Left ventricle myocardium inferior (tissue), 1 donor: ENCODE results near the gene SLC19A3. TPM values are rescaled to one million over a fixed set of nuclear protein-coding genes. Genes with fewer than 3 reads are reported as not detected.

Source experiments
- DNase-seq: peaks from one replicate; pipeline ENCODE4 v3.0.0-alpha.2; 2020
- H3K27ac ChIP-seq: fragments of 200-600 bp; replicated peaks from 2 replicates; pipeline ENCODE4 v1.8.0; 2021
- H3K27me3 ChIP-seq: fragments of 200-600 bp; 2 replicates; pipeline ENCODE4 v1.8.0; 2021; ENCODE audit warnings: low read depth
- H3K36me3 ChIP-seq: fragments of 200-600 bp; 2 replicates; pipeline ENCODE4 v1.8.0; 2021
- H3K4me1 ChIP-seq: fragments of 200-600 bp; 2 replicates; pipeline ENCODE4 v1.8.0; 2021
- H3K4me3 ChIP-seq: fragments of 200-600 bp; 2 replicates; pipeline ENCODE4 v1.8.0; 2021; ENCODE audit warnings: mild to moderate bottlenecking, moderate library complexity
- H3K9me3 ChIP-seq: fragments of 200-600 bp; replicated peaks from 2 replicates; pipeline ENCODE4 v1.8.0; 2021
- intact Hi-C: fragments of 100-400 bp; cut with micrococcal nuclease; formaldehyde crosslinking; loops from one replicate; pipeline ENCODE4 v1.11.0; 2022
- total RNA-seq: library from RNA; stranded (reverse); fragmentation: NEBNext Ultra II Directional; extraction: Animal tissue kit (Norgen Biotek cat#: 25700); gene quantifications from one replicate; pipeline ENCODE4 v1.2.1, GENCODE V29; 2021
- TF ChIP-seq, protein P1 (sequence below): fragments of 200-600 bp; IDR thresholded peaks from 2 replicates; pipeline ENCODE4 v1.8.0; 2021; ENCODE audit warnings: antibody characterized with exemption, mild to moderate bottlenecking, borderline replicate concordance
- donor health status: DM: no; HTN: yes; CAD: no; lungs with severe emphysema.

The SLC19A3 gene
- total RNA-seq, 1 donor from 2014 or later = 0.74 TPM

GRCh38 chr2:227653419-227653818, 64.4 kb downstream of the SLC19A3 start:
- H3K27me3 ChIP-seq = peaks cover 13% of the 10 kb centered on the region
- intact Hi-C loops = no loop called here
- TF ChIP-seq, protein P1, sequence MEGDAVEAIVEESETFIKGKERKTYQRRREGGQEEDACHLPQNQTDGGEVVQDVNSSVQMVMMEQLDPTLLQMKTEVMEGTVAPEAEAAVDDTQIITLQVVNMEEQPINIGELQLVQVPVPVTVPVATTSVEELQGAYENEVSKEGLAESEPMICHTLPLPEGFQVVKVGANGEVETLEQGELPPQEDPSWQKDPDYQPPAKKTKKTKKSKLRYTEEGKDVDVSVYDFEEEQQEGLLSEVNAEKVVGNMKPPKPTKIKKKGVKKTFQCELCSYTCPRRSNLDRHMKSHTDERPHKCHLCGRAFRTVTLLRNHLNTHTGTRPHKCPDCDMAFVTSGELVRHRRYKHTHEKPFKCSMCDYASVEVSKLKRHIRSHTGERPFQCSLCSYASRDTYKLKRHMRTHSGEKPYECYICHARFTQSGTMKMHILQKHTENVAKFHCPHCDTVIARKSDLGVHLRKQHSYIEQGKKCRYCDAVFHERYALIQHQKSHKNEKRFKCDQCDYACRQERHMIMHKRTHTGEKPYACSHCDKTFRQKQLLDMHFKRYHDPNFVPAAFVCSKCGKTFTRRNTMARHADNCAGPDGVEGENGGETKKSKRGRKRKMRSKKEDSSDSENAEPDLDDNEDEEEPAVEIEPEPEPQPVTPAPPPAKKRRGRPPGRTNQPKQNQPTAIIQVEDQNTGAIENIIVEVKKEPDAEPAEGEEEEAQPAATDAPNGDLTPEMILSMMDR = no peak
- no peaks in the 10 kb centered on the region for H3K36me3 ChIP-seq
- no peaks in the 10 kb centered on the region for H3K9me3 ChIP-seq
- no peak overlapping the region for H3K4me3 ChIP-seq
- DNase-seq = no peak
- no peak overlapping the region for H3K27ac ChIP-seq
- H3K4me1 ChIP-seq = no peaks in the 10 kb centered on the region

GRCh38 chr2:227643990-227644551, 73.8 kb downstream of the SLC19A3 start:
- DNase-seq = no peak
- no peaks in the 10 kb centered on the region for H3K36me3 ChIP-seq
- peaks cover 11% of the 10 kb centered on the region for H3K27me3 ChIP-seq
- H3K4me1 ChIP-seq = no peaks in the 10 kb centered on the region
- H3K9me3 ChIP-seq = no peaks in the 10 kb centered on the region
- no peak overlapping the region for H3K27ac ChIP-seq
- TF ChIP-seq, protein P1 = no peak
- H3K4me3 ChIP-seq = no peak overlapping the region
- intact Hi-C loops = no loop called here

- Histone ChIP-seq H3K27me3 (peaks cover 6% of the 10 kb centered on the region), H3K36me3 (no peaks in the 10 kb centered on the region), H3K27ac (no peak overlapping the region), H3K4me1 (no peaks in the 10 kb centered on the region), H3K4me3 (no peak overlapping the region), H3K9me3 (no peaks in the 10 kb centered on the region)
- intact Hi-C loops = no loop called here
- no peak for DNase-seq
- TF ChIP-seq, protein P1 = no peak
Measured at GRCh38 chr2:227642656-227643055, 75.2 kb downstream of the SLC19A3 start.

DNA sequence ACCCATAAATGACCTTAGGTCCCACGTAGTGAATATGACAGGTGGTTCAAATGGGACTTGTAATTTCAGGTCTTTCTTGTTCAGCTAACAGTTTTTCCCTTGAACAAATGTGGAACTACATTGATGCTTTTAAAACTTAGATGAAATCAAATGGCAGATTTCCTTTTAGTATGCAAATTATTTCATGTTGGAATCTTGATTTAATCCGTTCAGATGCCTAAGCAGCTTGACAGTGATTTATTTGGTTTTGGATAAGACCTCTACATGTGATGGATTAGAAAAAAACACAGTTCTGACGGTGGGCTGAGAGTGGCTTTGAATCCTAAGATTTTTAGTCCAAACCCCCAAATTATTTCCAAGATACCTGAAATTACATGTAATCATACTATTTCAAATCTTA, 83.6 kb downstream of the SLC19A3 start:
- H3K27ac ChIP-seq = no peak overlapping the region
- no peaks in the 10 kb centered on the region for H3K36me3 ChIP-seq
- peaks cover 8% of the 10 kb centered on the region for H3K27me3 ChIP-seq
- H3K9me3 ChIP-seq = no peaks in the 10 kb centered on the region
- H3K4me1 ChIP-seq = no peaks in the 10 kb centered on the region
- no peak for DNase-seq
- TF ChIP-seq, protein P1 = no peak
- intact Hi-C loops = no loop called here
- H3K4me3 ChIP-seq = no peak overlapping the region

Other genes starting within 250 kb of the SLC19A3 start
- 50.4 TPM for gene AGFG1, start 245.9 kb downstream of the SLC19A3 start, total RNA-seq
- not detected for gene SCYGR2, start 119.1 kb downstream of the SLC19A3 start, total RNA-seq
- not detected for gene SCYGR3, start 103.2 kb downstream of the SLC19A3 start, total RNA-seq
- not detected for gene SCYGR4, start 100.5 kb downstream of the SLC19A3 start, total RNA-seq
- gene SCYGR5, start 51.2 kb downstream of the SLC19A3 start, total RNA-seq = not detected
- not detected for gene SCYGR6, start 6.7 kb upstream of the SLC19A3 start, total RNA-seq
- gene SCYGR7, start 10.3 kb upstream of the SLC19A3 start, total RNA-seq = not detected
- not detected for gene SCYGR8, start 27.9 kb upstream of the SLC19A3 start, total RNA-seq
- gene CCL20, start 95.8 kb upstream of the SLC19A3 start, total RNA-seq = not detected
- 0.19 TPM for gene DAW1, start 153.6 kb upstream of the SLC19A3 start, total RNA-seq